IMR-90 (cell line): ENCODE measurements around the gene UGT3A1. TPM values are rescaled to one million over a fixed set of nuclear protein-coding genes. Genes with fewer than 3 reads are reported as not detected.
A peak's percentile ranks its signal among the peaks of the same experiment; 100 is the strongest.

Experiments used
- ATAC-seq: fragments of 200-7000 bp; cut with Tn5 transposase; 2 replicates; pipeline ENCODE4 v1.9.1; 2020; ENCODE audit warnings: low read depth, mild to moderate bottlenecking, moderate library complexity
- BruUV-seq: library from RNA; stranded (reverse); fragments of 400-500 nt; replicated peaks from 2 replicates; lab custom pipeline; 2021; lab: Mats Ljungman, UMichigan
- CTCF ChIA-PET: fragments of 300-600 bp; formaldehyde crosslinking; extraction: SDS; loops from one replicate; lab custom pipeline; 2021; ENCODE audit warnings: antibody characterized with exemption; lab: Yijun Ruan, JAX
- POLR2A ChIA-PET: fragments of 300-600 bp; sonication (Branson Sonifier 250); formaldehyde crosslinking; loops from one replicate; lab custom pipeline; 2022; ENCODE audit warnings: antibody characterized with exemption; ENCODE audit not compliant: unreplicated experiment; lab: Charles Lee
- DNase-seq: peaks from one replicate; pipeline ENCODE4 v3.0.0; 2013
- H2AFZ ChIP-seq: replicated peaks from 2 replicates; pipeline ENCODE3; 2013; ENCODE audit warnings: low read length, mild to moderate bottlenecking; ENCODE audit not compliant: poor library complexity
- H2AK5ac ChIP-seq: 2 replicates; pipeline ENCODE4 v1.6.1; 2013; ENCODE audit warnings: low read depth, low read length, inconsistent platforms
- H2AK9ac ChIP-seq: replicated peaks from 2 replicates; pipeline ENCODE3; 2013; ENCODE audit warnings: mild to moderate bottlenecking, low read depth, low read length, moderate library complexity; ENCODE audit not compliant: poor library complexity
- H2BK120ac ChIP-seq: 2 replicates; pipeline ENCODE4 v1.6.1; 2013; ENCODE audit warnings: low read depth, low read length, inconsistent platforms
- H2BK15ac ChIP-seq: 3 replicates; pipeline ENCODE4 v1.6.1; 2013; ENCODE audit warnings: low read depth, low read length, inconsistent platforms
- H2BK20ac ChIP-seq: 2 replicates; pipeline ENCODE4 v1.6.1; 2013; ENCODE audit warnings: low read depth, mild to moderate bottlenecking, inconsistent platforms, low read length, moderate library complexity
- H2BK5ac ChIP-seq: 2 replicates; pipeline ENCODE4 v1.6.1; 2013; ENCODE audit warnings: mild to moderate bottlenecking, low read depth, low read length, inconsistent platforms; ENCODE audit not compliant: poor library complexity, severe bottlenecking
- H3K14ac ChIP-seq: replicated peaks from 2 replicates; pipeline ENCODE4 v1.6.1; 2013; ENCODE audit warnings: low read depth, low read length, inconsistent platforms
- H3K18ac ChIP-seq: 2 replicates; pipeline ENCODE4 v1.6.1; 2013; ENCODE audit warnings: low read depth, low read length, control low read depth
- H3K23ac ChIP-seq: 2 replicates; pipeline ENCODE4 v1.6.1; 2013; ENCODE audit warnings: low read depth, low read length, inconsistent platforms
- H3K27ac ChIP-seq: 2 replicates; pipeline ENCODE4 v1.5.1; 2013; ENCODE audit warnings: mild to moderate bottlenecking, control low read depth, low read length; ENCODE audit not compliant: insufficient read depth
- H3K27me3 ChIP-seq: 2 replicates; pipeline ENCODE4 v1.6.1; 2013; ENCODE audit warnings: low read length; ENCODE audit not compliant: control insufficient read depth, insufficient read depth
- H3K36me3 ChIP-seq: 2 replicates; pipeline ENCODE4 v1.6.1; 2013; ENCODE audit warnings: low read length, mixed read lengths; ENCODE audit not compliant: control insufficient read depth, insufficient read depth
- H3K4ac ChIP-seq: 2 replicates; pipeline ENCODE4 v1.6.1; 2013; ENCODE audit warnings: low read depth, low read length, inconsistent platforms
- H3K4me1 ChIP-seq: 2 replicates; pipeline ENCODE4 v1.6.1; 2013; ENCODE audit warnings: low read length, mixed read lengths; ENCODE audit not compliant: control insufficient read depth, insufficient read depth
- H3K4me2 ChIP-seq: 2 replicates; pipeline ENCODE4 v1.6.1; 2013; ENCODE audit warnings: low read depth, mild to moderate bottlenecking, control low read depth, low read length, moderate library complexity
- H3K4me3 ChIP-seq: 2 replicates; pipeline ENCODE4 v1.5.1; 2013; ENCODE audit warnings: low read depth, mild to moderate bottlenecking, control low read depth, low read length, moderate library complexity; ENCODE audit not compliant: insufficient read depth
- H3K56ac ChIP-seq: 2 replicates; pipeline ENCODE4 v1.6.1; 2013; ENCODE audit warnings: low read length, inconsistent platforms; ENCODE audit not compliant: insufficient read depth; ENCODE audit errors: extremely low read depth
- H3K79me1 ChIP-seq, 2 experiments: 2 replicates each; pipeline ENCODE4 v1.6.1; 2013; ENCODE audit warnings: low read length in 2 of 2, inconsistent platforms in 1 of 2, low read depth in 1 of 2
- H3K9ac ChIP-seq: 2 replicates; pipeline ENCODE4 v1.6.1; 2013; ENCODE audit warnings: low read depth, low read length, control low read depth
- H3K9me1 ChIP-seq: 2 replicates; pipeline ENCODE4 v1.6.1; 2013; ENCODE audit warnings: low read length, inconsistent platforms; ENCODE audit not compliant: insufficient read depth
- H3K9me3 ChIP-seq: 2 replicates; pipeline ENCODE4 v1.6.1; 2013; ENCODE audit warnings: low read length; ENCODE audit not compliant: control insufficient read depth, insufficient read depth
- H4K20me1 ChIP-seq: 2 replicates; pipeline ENCODE4 v1.6.1; 2013; ENCODE audit warnings: low read length, inconsistent platforms; ENCODE audit not compliant: insufficient read depth
- H4K5ac ChIP-seq: 2 replicates; pipeline ENCODE4 v1.6.1; 2013; ENCODE audit warnings: mild to moderate bottlenecking, low read depth, low read length, control low read depth
- H4K8ac ChIP-seq, 2 experiments: 2 replicates each; pipeline ENCODE4 v1.6.1; 2013; ENCODE audit warnings: low read depth in 2 of 2, low read length in 2 of 2, control low read depth in 1 of 2, inconsistent platforms in 1 of 2
- H4K91ac ChIP-seq: 2 replicates; pipeline ENCODE4 v1.6.1; 2013; ENCODE audit warnings: low read depth, low read length, inconsistent platforms; ENCODE audit not compliant: insufficient read depth
- BHLHE40 ChIP-seq: fragments of 150-350 bp; IDR thresholded peaks from 2 replicates; pipeline ENCODE4 v1.6.1; 2016; ENCODE audit warnings: mild to moderate bottlenecking, low read depth, low read length
- CEBPB ChIP-seq: IDR thresholded peaks from 2 replicates; pipeline ENCODE4 v1.6.1; 2012; ENCODE audit warnings: low read depth, low read length, improper control_type of control experiment
- CHD1 ChIP-seq: IDR thresholded peaks from 2 replicates; pipeline ENCODE4 v1.6.1; 2012; ENCODE audit warnings: low read depth, low read length, improper control_type of control experiment
- CTCF ChIP-seq: conservative IDR thresholded peaks from 2 replicates; pipeline ENCODE4 v1.5.1; 2012; ENCODE audit warnings: mild to moderate bottlenecking, low read depth, low read length, improper control_type of control experiment
- ELK1 ChIP-seq: fragments of 150-350 bp; IDR thresholded peaks from 2 replicates; pipeline ENCODE4 v1.6.1; 2016; ENCODE audit warnings: low read depth, mild to moderate bottlenecking, low read length, moderate library complexity, borderline replicate concordance
- FOS ChIP-seq: fragments of 150-350 bp; IDR thresholded peaks from 2 replicates; pipeline ENCODE4 v1.6.1; 2016; ENCODE audit warnings: low read depth, low read length
- MAFK ChIP-seq: IDR thresholded peaks from 2 replicates; pipeline ENCODE4 v1.6.1; 2012; ENCODE audit warnings: low read depth, low read length, improper control_type of control experiment
- MAZ ChIP-seq: IDR thresholded peaks from 2 replicates; pipeline ENCODE4 v1.6.1; 2012; ENCODE audit warnings: low read depth, mild to moderate bottlenecking, low read length, improper control_type of control experiment, moderate library complexity, borderline replicate concordance
- MXI1 ChIP-seq: IDR thresholded peaks from 2 replicates; pipeline ENCODE4 v1.6.1; 2012; ENCODE audit warnings: low read depth, mild to moderate bottlenecking, low read length, moderate library complexity, borderline replicate concordance
- NFE2L2 ChIP-seq: fragments of 150-350 bp; IDR thresholded peaks from 2 replicates; pipeline ENCODE4 v1.6.1; 2016; ENCODE audit warnings: low read depth, mild to moderate bottlenecking, low read length
- POLR2A ChIP-seq: IDR thresholded peaks from 2 replicates; pipeline ENCODE4 v1.6.1; 2012; ENCODE audit warnings: mild to moderate bottlenecking, low read depth, low read length
- RAD21 ChIP-seq: IDR thresholded peaks from 2 replicates; pipeline ENCODE4 v1.6.1; 2012; ENCODE audit warnings: low read length, improper control_type of control experiment
- RCOR1 ChIP-seq: IDR thresholded peaks from 2 replicates; pipeline ENCODE4 v1.6.1; 2012; ENCODE audit warnings: mild to moderate bottlenecking, low read length, improper control_type of control experiment; ENCODE audit not compliant: insufficient replicate concordance
- RFX5 ChIP-seq: IDR thresholded peaks from 2 replicates; pipeline ENCODE4 v1.8.0; 2012; ENCODE audit warnings: low read depth, mild to moderate bottlenecking, low read length, moderate library complexity
- SMC3 ChIP-seq: fragments of 150-350 bp; IDR thresholded peaks from 2 replicates; pipeline ENCODE4 v1.6.1; 2016; ENCODE audit warnings: low read depth, mild to moderate bottlenecking, antibody characterized with exemption, low read length, moderate library complexity
- USF2 ChIP-seq: fragments of 150-350 bp; IDR thresholded peaks from 2 replicates; pipeline ENCODE4 v1.6.1; 2017; ENCODE audit warnings: mild to moderate bottlenecking, antibody characterized with exemption, low read length, low read depth
- WGBS, 2 experiments: methylation state at CpG; one replicate each; pipeline versions ENCODE4 v1.1.5 to v1.1.7; 2013; ENCODE audit warnings: missing lambda C conversion rate in 2 of 2; ENCODE audit not compliant: insufficient read length in 1 of 2; ENCODE audit errors: extremely low coverage in 2 of 2; 5-methylcytosine and 5-hydroxymethylcytosine counted together
- dilution Hi-C: fragments of 300-500 bp; cut with HindIII; formaldehyde crosslinking; loops from one replicate; pipeline ENCODE4 v1.14.3; 2018; ENCODE audit warnings: low sequenced_read_pairs; ENCODE audit not compliant: unreplicated experiment
- in situ Hi-C: fragments of 300-500 bp; cut with MboI; formaldehyde crosslinking; loops from 3 replicates; pipeline ENCODE4 v1.14.3; 2019; ENCODE audit warnings: low sequenced_read_pairs, inconsistent platforms, mixed read lengths
- intact Hi-C: fragments of 100-400 bp; cut with micrococcal nuclease; formaldehyde crosslinking; loops from 2 replicates; pipeline ENCODE4 v1.10.0; 2022
- polyA plus RNA-seq, 3 experiments: library from polyadenylated mRNA; depleted of rRNA; stranded (reverse); fragments of >200 nt; gene quantifications; 2 replicates each; pipeline ENCODE4 v1.2.3, GENCODE V29; 2012; ENCODE audit warnings: low replicate concordance in 1 of 3
- total RNA-seq: library from RNA; depleted of rRNA; stranded (reverse); fragments of >200 nt; gene quantifications from 2 replicates; pipeline ENCODE4 v1.2.3, GENCODE V29; 2012

UGT3A1 gene
- total and polyA plus RNA-seq, 2 of the 4 experiments (the other 2 are of a cell fraction): not detected

- no peak overlapping the region for H3K56ac ChIP-seq
- H4K8ac ChIP-seq: peak overlapping the region in 1 of 2 experiments; percentile 9; a peak in 2 of 4 replicates
- H3K4me1 ChIP-seq: peaks cover 9% of the 10 kb centered on the region
- H3K27ac ChIP-seq: no peak overlapping the region
- no peak for TF ChIP-seq NFE2L2
- no peak for TF ChIP-seq CEBPB
- TF ChIP-seq RCOR1: no peak
- TF ChIP-seq MAFK: no peak
- TF ChIP-seq RFX5: no peak
- no peak for TF ChIP-seq SMC3
- no peak for TF ChIP-seq ELK1
- no peak for TF ChIP-seq CTCF
- no peak for TF ChIP-seq MXI1
- TF ChIP-seq POLR2A: no peak
- no peak for TF ChIP-seq BHLHE40
- TF ChIP-seq FOS: no peak
- TF ChIP-seq MAZ: no peak
- TF ChIP-seq USF2: no peak
- TF ChIP-seq CHD1: no peak
- TF ChIP-seq RAD21: no peak
- H4K5ac ChIP-seq: peak overlapping the region; percentile 52; the same call in 1 of the 2 replicates
- intact Hi-C loops (loop anchor here (10.0 kb wide), 1 partner anchor 1448 kb away; no protein-coding TSS in a partner anchor), dilution Hi-C loops (no loop called here), in situ Hi-C loops (loop anchor here (5.0 to 10.0 kb wide), 4 partner anchors 145 to 830 kb away; partner anchors contain the start of gene SPEF2)
- peak overlapping the region; percentile 76; the same call in 1 of the 2 replicates for H3K18ac ChIP-seq
- H2BK5ac ChIP-seq: peak overlapping the region; percentile 63
- H2AK5ac ChIP-seq: peak overlapping the region; percentile 68
- no peak for DNase-seq
- no peak for ATAC-seq
- H3K79me1 ChIP-seq: no peaks in the 10 kb centered on the region
- H2BK20ac ChIP-seq: peak overlapping the region; percentile 81
- no peaks in the 10 kb centered on the region for H3K36me3 ChIP-seq
- ChIA-PET POLR2A (no interaction called here), CTCF (no interaction called here)
- H2BK15ac ChIP-seq: peak overlapping the region; percentile 81; the same call in 2 of the 3 replicates
- no peak overlapping the region for H3K9ac ChIP-seq
- no peaks in the 10 kb centered on the region for H3K27me3 ChIP-seq
- H3K4me2 ChIP-seq: no peak overlapping the region
- H3K14ac ChIP-seq: no peak overlapping the region; the same call in 1 of the 2 replicates
- peak overlapping the region; percentile 80 for H3K4ac ChIP-seq
- H4K91ac ChIP-seq: peak overlapping the region; percentile 74
- WGBS, 2 experiments: 100% methylated on average over 3 of the region's 7 CpGs; no CpG with 5 or more reads in 1 of the 2 experiments
- BruUV-seq: no TSS peak
- no peak overlapping the region for H2AK9ac ChIP-seq
- peaks cover 4% of the 10 kb centered on the region; the same call in 1 of the 2 replicates for H3K9me3 ChIP-seq
- 0 out of 2 replicates have a peak overlapping the region, but pooled peaks have one; percentile 32 for H3K23ac ChIP-seq
- no peaks in the 10 kb centered on the region for H4K20me1 ChIP-seq
- H3K9me1 ChIP-seq: peaks cover 8% of the 10 kb centered on the region
- no peak overlapping the region for H2AFZ ChIP-seq
- H2BK120ac ChIP-seq: peak overlapping the region; percentile 88
- H3K4me3 ChIP-seq: no peak overlapping the region
Observed at GRCh38 chr5:35922468-35922867, 68.7 kb downstream of the UGT3A1 start.
